ENCODE results near the gene PRDM4. TPM values are rescaled to one million over a fixed set of nuclear protein-coding genes. Genes with fewer than 3 reads are reported as not detected.

Gene PRDM4
- total RNA-seq, 2 experiments from 2014 or later = 26.2 to 26.5 TPM

DNA sequence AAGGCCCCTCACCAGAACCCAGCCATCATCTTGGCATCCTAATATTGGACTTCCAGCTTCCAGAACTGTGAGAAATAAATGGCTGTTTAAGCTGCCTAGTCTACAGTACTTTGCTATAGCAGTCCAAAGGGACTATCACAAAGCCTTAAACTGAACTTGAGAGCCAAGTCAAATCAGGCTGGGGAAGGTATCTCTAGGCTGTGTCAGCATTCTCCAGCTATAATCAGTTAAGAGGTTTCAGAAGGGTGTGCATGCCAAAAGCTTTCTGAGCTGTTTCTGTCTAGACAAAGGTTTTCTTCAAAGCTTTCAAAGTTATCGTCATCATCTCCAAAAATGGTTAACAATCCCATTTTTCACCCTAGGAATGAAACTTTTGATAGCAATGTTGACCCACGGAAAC, 21.1 kb upstream of the PRDM4 start:
- H3K27ac Mint-ChIP-seq = no peak overlapping the region
- peaks cover 34% of the 10 kb centered on the region for H3K27me3 Mint-ChIP-seq
- H3K4me3 Mint-ChIP-seq = no peak overlapping the region
- no peak for DNase-seq
- H3K4me1 Mint-ChIP-seq = peaks cover 12% of the 10 kb centered on the region
- ChIA-PET POLR2A (no interaction called here), CTCF (no interaction called here)
- no peaks in the 10 kb centered on the region for H3K36me3 Mint-ChIP-seq (ENCODE audit: low read depth)
- H3K9me3 Mint-ChIP-seq = no peaks in the 10 kb centered on the region

DNA sequence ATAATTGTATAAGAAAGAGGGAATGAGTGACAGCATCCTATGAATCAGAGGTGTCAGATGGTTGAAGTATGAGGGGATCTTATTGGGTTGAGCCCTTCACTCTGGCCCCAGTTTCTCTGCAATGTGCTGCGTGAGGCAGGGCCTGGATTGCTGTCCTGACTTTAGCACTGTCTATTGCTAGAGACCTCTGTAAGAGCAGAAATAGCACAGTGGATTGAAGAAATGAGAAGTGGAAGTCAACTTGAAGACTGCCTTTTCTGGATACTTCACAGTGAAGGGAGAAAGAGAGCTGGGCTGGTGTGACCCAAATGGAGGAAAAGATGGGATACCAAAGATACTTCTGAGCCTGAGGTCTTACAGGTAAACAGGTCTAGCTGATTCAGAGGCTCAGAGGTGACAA, 19.4 kb upstream of the PRDM4 start:
- CTCF ChIA-PET = interaction anchor here (1.2 kb wide), 1 partner anchor 18 kb away, joined by 3 read pairs; no protein-coding TSS in a partner anchor
- H3K36me3 Mint-ChIP-seq (ENCODE audit: low read depth) = no peaks in the 10 kb centered on the region
- H3K9me3 Mint-ChIP-seq = no peaks in the 10 kb centered on the region
- peaks cover 15% of the 10 kb centered on the region for H3K4me1 Mint-ChIP-seq
- no peak for DNase-seq
- H3K27ac Mint-ChIP-seq = no peak overlapping the region
- no peak overlapping the region for H3K4me3 Mint-ChIP-seq
- POLR2A ChIA-PET = no interaction called here
- peaks cover 49% of the 10 kb centered on the region for H3K27me3 Mint-ChIP-seq

DNA sequence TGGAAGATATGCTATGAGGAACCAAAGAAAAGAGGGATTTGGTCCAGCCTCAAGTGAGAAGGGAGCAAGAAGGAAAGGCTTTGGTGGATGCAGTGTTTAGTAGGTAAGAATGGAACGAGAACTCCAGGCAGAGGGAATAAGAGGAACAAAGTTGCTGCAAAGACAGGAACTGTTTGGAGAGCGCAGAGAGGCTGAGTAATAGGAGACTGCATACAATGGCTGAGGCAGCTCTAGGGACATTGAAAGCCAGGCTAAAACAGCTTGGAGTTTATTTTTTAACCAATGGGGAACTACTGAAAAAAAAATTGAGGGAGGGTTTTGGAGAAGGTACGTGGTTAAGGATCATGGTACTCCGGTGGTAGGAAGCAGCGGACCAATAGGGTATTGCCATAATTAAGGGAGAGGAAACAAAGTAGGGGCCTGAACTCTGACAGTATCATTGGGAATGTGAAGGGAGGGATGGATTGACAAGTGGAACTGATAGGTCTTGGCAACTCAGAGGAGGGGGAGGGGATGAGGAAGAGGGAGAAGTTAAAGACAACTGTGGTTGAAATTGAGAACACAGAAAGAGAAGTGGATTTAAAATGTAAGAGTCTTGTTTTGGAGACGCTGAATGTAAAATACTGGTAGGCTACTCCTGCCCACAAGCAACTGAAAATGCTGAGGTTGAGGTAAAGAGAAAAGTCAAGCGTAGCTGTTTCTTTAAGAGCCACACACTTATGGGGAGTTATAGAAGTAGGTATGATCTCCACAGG, 18.3 kb upstream of the PRDM4 start:
- DNase-seq = no peak
- Mint-ChIP-seq H3K36me3 (ENCODE audit: low read depth) (no peaks in the 10 kb centered on the region), H3K4me3 (no peak overlapping the region), H3K27ac (no peak overlapping the region), H3K9me3 (no peaks in the 10 kb centered on the region), H3K27me3 (peaks cover 57% of the 10 kb centered on the region), H3K4me1 (peaks cover 23% of the 10 kb centered on the region)
- ChIA-PET POLR2A (no interaction called here), CTCF (interaction anchor here (0.5 to 1.5 kb wide), 3 partner anchors 10 to 24 kb away, joined by 3 to 4 read pairs (median 3); no protein-coding TSS in a partner anchor)

DNA sequence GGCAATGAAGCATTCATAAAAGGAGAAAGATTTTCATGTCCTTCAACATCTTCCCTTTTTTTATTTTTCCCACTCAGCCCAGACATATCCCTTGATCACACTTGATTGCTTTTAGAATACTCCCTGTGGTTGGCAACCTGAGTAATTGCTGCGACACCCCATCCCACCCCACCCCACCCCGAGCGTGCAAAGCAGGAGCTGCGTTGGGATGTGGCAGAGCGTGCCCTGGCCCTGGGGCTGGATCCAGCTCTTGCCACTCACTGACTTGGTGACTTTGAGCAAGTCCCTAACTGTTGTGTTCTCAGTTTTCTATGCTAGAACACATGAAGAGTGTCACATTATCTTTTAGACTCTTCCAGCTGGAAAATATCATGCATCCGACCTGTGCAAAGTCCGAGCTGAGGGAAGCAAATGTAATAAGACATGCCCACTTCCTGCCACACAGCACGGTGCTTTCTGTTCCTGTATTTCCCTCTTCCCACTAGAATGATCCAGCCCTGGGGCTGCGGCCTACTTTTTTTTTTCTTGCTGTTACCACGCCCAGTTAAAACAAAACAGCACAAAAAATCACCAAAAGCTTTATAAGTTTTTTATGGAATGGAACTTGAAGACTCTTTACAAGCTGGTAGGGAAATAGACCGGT, 17.6 kb upstream of the PRDM4 start:
- Mint-ChIP-seq H3K9me3 (no peaks in the 10 kb centered on the region), H3K4me3 (no peak overlapping the region), H3K36me3 (ENCODE audit: low read depth) (no peaks in the 10 kb centered on the region), H3K4me1 (peaks cover 23% of the 10 kb centered on the region), H3K27ac (no peak overlapping the region), H3K27me3 (peaks cover 64% of the 10 kb centered on the region)
- CTCF ChIA-PET = interaction anchor here (1.5 kb wide), 1 partner anchor 10 kb away, joined by 3 read pairs; no protein-coding TSS in a partner anchor
- no peak for DNase-seq
- POLR2A ChIA-PET = no interaction called here

DNA sequence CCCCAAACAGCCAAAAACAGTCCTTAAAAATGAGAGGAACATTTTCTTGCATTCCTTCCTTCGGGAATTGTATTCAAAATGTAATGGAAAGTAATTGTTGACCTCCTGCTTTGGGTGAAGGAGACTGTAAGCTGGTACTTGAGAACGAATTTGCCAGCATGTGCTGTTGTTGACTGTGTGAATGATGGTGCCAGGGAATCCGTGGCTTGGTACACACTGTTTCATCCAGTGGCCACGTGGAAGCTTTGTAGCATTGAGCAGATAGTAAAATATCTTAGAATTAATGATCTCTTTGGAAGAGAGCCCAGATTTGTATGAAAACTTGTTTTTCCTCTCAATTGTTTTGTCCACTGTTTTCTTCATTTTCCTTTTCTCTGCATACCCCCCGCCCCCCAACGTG, 15.2 kb upstream of the PRDM4 start:
- ChIA-PET CTCF (interaction anchor here (0.7 kb wide), 1 partner anchor 10 kb away, joined by 3 read pairs; no protein-coding TSS in a partner anchor), POLR2A (no interaction called here)
- Mint-ChIP-seq H3K36me3 (ENCODE audit: low read depth) (no peaks in the 10 kb centered on the region), H3K4me1 (peaks cover 22% of the 10 kb centered on the region), H3K4me3 (no peak overlapping the region), H3K27me3 (peaks cover 72% of the 10 kb centered on the region), H3K27ac (no peak overlapping the region), H3K9me3 (no peaks in the 10 kb centered on the region)
- no peak for DNase-seq

DNA sequence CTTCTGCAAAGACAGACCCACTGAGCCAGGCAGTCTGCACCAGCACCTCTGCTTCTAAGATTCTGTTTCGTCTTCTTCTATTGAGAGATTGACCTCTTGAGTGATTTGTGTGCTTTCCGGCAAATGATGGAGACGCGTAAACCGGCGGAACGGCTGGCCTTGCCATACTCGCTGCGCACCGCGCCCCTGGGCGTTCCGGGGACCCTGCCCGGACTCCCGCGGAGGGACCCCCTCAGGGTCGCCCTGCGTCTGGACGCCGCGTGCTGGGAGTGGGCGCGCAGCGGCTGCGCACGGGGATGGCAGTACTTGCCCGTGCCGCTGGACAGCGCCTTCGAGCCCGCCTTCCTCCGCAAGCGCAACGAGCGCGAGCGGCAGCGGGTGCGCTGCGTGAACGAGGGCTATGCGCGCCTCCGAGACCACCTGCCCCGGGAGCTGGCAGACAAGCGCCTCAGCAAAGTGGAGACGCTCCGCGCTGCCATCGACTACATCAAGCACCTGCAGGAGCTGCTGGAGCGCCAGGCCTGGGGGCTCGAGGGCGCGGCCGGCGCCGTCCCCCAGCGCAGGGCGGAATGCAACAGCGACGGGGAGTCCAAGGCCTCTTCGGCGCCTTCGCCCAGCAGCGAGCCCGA, 14.3 kb upstream of the PRDM4 start:
- DNase-seq = no peak
- ChIA-PET POLR2A (no interaction called here), CTCF (no interaction called here)
- Mint-ChIP-seq H3K27ac (no peak overlapping the region), H3K4me3 (no peak overlapping the region), H3K36me3 (ENCODE audit: low read depth) (no peaks in the 10 kb centered on the region), H3K27me3 (peaks cover 74% of the 10 kb centered on the region), H3K9me3 (no peaks in the 10 kb centered on the region), H3K4me1 (peaks cover 22% of the 10 kb centered on the region)

DNA sequence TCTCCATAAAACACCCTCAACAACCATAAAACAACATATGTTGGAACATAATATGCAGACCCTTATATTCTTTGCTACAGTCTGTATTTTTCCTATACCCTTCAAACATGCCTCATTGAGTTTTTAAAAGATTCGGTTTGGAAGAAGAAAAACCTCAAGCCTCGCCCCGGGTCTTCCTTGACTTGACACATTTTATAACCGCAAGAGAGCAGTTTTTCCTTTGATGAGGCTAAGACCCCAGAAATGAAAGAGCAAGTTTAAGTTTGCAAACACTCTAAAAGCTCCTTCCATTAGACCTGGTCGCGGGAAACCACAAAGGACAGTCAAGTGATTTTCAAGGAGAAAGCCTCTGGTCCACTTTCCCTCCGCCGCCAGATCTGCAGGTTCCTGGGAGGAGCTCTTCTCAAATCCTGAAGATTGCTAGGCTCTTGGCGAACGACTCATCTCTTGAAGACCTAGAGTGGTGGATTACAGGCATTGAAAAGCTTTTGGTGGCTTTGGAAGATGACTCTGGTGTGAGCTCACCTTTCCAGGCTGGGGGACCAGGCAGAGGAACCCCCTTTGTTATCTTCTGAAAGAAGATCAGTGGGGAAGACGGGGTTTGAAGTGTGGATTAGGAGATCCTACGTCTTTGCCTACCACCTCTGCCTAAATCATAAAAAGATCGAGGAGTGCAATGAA, 13.6 kb upstream of the PRDM4 start, which contains the start of gene ASCL4:
Gene ASCL4, plus strand, starts transcription at position 356 of the 681 bp plus-strand sequence. CDS start 515 bp downstream, outside the sequence.
- H3K27ac Mint-ChIP-seq = no peak within 1 kb of the TSS
- peaks cover 70% of the 10 kb centered on the region for H3K27me3 Mint-ChIP-seq
- DNase-seq = no peak
- no peak within 1 kb of the TSS for H3K4me3 Mint-ChIP-seq
- ChIA-PET CTCF (no interaction called here), POLR2A (no interaction called here)
- H3K36me3 Mint-ChIP-seq (ENCODE audit: low read depth) = no peaks in the 10 kb centered on the region
- peaks cover 22% of the 10 kb centered on the region for H3K4me1 Mint-ChIP-seq
- H3K9me3 Mint-ChIP-seq = no peaks in the 10 kb centered on the region

DNA sequence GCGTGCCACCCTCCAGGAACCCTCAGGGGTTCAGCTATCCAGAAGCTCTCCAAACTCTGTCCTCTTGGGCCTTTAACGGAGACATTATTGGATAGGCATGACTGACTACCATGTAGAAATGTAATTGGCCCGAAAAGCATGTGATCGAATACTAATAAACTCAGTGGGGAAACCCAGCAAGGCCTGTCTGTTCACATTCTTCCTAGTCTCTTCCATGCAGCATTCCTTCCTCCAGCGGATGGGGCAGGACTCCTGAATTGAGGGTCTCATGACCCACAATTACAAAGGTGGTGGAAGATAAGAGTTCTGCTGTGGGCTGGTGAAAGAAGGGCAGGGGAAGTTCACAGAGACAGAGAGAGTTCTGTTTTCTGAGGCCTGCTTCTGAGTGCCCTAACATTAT, 6.5 kb upstream of the PRDM4 start:
- POLR2A ChIA-PET = no interaction called here
- Mint-ChIP-seq H3K4me1 (no peaks in the 10 kb centered on the region), H3K36me3 (ENCODE audit: low read depth) (no peaks in the 10 kb centered on the region), H3K4me3 (no peak overlapping the region), H3K27me3 (peaks cover 17% of the 10 kb centered on the region), H3K9me3 (peaks cover 1% of the 10 kb centered on the region), H3K27ac (no peak overlapping the region)
- DNase-seq = no peak
- CTCF ChIA-PET = interaction anchor here (1.5 kb wide), 1 partner anchor 10 kb away, joined by 6 read pairs; no protein-coding TSS in a partner anchor

DNA sequence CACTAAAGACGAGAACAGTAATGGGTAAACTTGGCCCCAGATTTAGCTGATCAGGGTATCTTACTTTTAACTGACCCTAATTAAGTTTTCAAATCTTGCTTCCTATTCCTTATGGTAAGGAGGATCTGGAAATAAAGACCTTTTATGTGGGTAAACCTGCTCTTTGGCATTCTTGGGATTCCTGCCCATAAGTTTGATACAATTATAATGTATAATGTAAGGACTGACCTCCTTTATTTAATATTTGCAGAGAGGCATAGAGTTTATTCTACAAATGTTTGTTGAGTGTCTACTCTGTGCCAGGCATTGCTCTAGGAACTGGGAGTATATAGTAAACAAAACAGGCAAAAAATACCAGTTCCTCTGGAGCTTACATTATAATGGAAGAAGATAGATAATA, 4.4 kb upstream of the PRDM4 start:
- Mint-ChIP-seq H3K27ac (no peak overlapping the region), H3K4me3 (no peak overlapping the region), H3K27me3 (peaks cover 6% of the 10 kb centered on the region), H3K36me3 (ENCODE audit: low read depth) (no peaks in the 10 kb centered on the region), H3K4me1 (peaks cover 7% of the 10 kb centered on the region), H3K9me3 (peaks cover 2% of the 10 kb centered on the region)
- ChIA-PET CTCF (no interaction called here), POLR2A (no interaction called here)
- no peak for DNase-seq

DNA sequence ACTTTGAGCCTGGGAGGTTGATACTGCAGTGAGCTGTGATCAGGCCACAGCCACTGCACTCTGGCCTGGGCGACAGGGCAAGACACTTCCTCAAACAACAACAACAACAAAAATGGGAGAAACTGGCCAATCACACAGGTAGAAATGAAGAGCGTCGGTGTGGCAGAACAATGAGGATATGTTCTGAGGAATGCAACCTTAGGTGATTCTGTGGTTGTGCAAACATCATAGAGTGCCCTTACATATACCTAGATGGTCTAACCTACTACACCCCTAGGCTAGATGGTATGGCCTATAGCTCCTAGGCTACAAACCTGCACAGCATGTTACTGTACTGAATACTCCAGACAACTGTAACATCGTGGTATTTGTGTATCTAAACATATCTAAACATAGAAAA, 3.7 kb upstream of the PRDM4 start:
- H3K4me1 Mint-ChIP-seq = peaks cover 13% of the 10 kb centered on the region
- no peak overlapping the region for H3K27ac Mint-ChIP-seq
- CTCF ChIA-PET = no interaction called here
- POLR2A ChIA-PET = no interaction called here
- DNase-seq = no peak
- peaks cover 2% of the 10 kb centered on the region for H3K9me3 Mint-ChIP-seq
- no peaks in the 10 kb centered on the region for H3K36me3 Mint-ChIP-seq (ENCODE audit: low read depth)
- no peak overlapping the region for H3K4me3 Mint-ChIP-seq
- H3K27me3 Mint-ChIP-seq = peaks cover 4% of the 10 kb centered on the region

DNA sequence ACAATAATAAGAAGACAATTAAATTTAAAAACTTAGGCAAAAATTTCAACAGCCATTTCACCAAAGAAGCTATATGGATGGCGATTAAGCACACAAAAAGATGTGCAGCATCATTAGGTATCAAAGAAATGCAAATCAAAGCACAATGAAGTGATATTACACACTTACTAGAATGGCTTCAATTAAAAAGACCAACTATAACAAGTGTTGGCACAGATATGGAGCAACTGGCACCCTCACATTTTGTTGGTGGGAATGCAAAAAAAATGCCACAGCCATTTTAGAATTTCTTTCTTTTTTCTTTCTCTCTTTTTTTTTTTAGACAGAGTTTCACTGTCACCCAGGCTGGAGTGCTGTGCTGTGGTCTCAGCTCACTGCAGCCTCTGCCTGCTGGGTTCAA, 1.9 kb upstream of the PRDM4 start:
- peaks cover 2% of the 10 kb centered on the region for H3K9me3 Mint-ChIP-seq
- ChIA-PET POLR2A (no interaction called here), CTCF (interaction anchor here (0.7 to 1.5 kb wide), 2 partner anchors 17 to 831 kb away, joined by 3 to 4 read pairs; no protein-coding TSS in a partner anchor)
- DNase-seq = no peak
- no peak overlapping the region for H3K27ac Mint-ChIP-seq
- H3K4me3 Mint-ChIP-seq = no peak overlapping the region
- no peaks in the 10 kb centered on the region for H3K36me3 Mint-ChIP-seq (ENCODE audit: low read depth)
- peaks cover 4% of the 10 kb centered on the region for H3K27me3 Mint-ChIP-seq
- peaks cover 28% of the 10 kb centered on the region for H3K4me1 Mint-ChIP-seq

DNA sequence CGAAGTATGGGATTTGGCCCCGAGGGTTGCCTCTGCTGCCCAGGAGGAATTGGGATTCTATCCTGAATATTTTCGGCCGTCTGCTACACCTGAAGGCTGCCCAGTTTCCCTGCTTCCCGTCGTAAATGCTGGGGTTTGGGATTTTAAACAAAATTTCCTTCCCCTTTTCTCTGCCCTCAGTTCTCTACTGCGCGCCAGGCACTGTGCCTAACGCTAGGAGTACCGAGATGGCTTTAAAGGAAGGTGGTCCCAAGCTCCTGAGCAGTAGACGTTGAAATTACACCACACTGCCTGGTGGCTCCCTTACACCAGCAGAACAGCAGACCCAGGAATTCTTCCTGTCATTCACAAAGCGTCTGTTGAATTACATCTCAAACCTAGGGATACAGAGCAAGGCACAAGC, 566 bp upstream of the PRDM4 start:
- DNase-seq = no peak
- peaks cover 33% of the 10 kb centered on the region for H3K4me1 Mint-ChIP-seq
- peak overlapping the region; percentile 91 for H3K27ac Mint-ChIP-seq
- no peaks in the 10 kb centered on the region for H3K27me3 Mint-ChIP-seq
- peaks cover 8% of the 10 kb centered on the region for H3K36me3 Mint-ChIP-seq (ENCODE audit: low read depth)
- CTCF ChIA-PET = interaction anchor here (0.8 to 1.0 kb wide), 2 partner anchors 77 to 151 kb away, joined by 3 to 4 read pairs; no protein-coding TSS in a partner anchor
- peaks cover 2% of the 10 kb centered on the region for H3K9me3 Mint-ChIP-seq
- peak overlapping the region; percentile 80 for H3K4me3 Mint-ChIP-seq
- POLR2A ChIA-PET = interaction anchor here (0.6 kb wide), 1 partner anchor 76 kb away, joined by 3 read pairs; the partner anchor contains the start of gene PWP1

Data from activated CD4-positive, alpha-beta T cell treated with anti-CD3 and anti-CD28 coated beads, Interleukin-2, amount 10 ng/mL, durations not matched to agents 7 days and 5 days (primary cell).